Dendritic cell treated with granulocyte-macrophage colony-stimulating factor and Interleukin-4, amounts not matched to agents 40 ng/mL and 50 ng/mL, for 4 days (primary cell): ENCODE results near the gene ARSG.

Source experiments
- H3K27ac Mint-ChIP-seq: one replicate; pipeline ENCODE4 v1.8.0; 2022; ENCODE audit warnings: mild to moderate bottlenecking, mixed read lengths
- H3K27me3 Mint-ChIP-seq: one replicate; pipeline ENCODE4 v1.8.0; 2022; ENCODE audit warnings: mild to moderate bottlenecking, mixed read lengths
- H3K36me3 Mint-ChIP-seq: one replicate; pipeline ENCODE4 v1.8.0; 2022; ENCODE audit warnings: low read depth, mixed read lengths
- H3K4me1 Mint-ChIP-seq: one replicate; pipeline ENCODE4 v1.8.0; 2022; ENCODE audit warnings: low read depth, mixed read lengths
- H3K4me3 Mint-ChIP-seq: one replicate; pipeline ENCODE4 v1.8.0; 2022; ENCODE audit warnings: mild to moderate bottlenecking, moderate library complexity, mixed read lengths
- H3K9me3 Mint-ChIP-seq: one replicate; pipeline ENCODE4 v1.8.0; 2022; ENCODE audit warnings: mixed read lengths
- intact Hi-C: fragments of 100-400 bp; cut with micrococcal nuclease; formaldehyde crosslinking; loops from one replicate; pipeline ENCODE4 v1.15.0; 2022

Gene ARSG

GRCh38 chr17:68437979-68438822, 146.9 kb downstream of the ARSG start:
- peaks cover 57% of the 10 kb centered on the region for H3K36me3 Mint-ChIP-seq
- no peaks in the 10 kb centered on the region for H3K27me3 Mint-ChIP-seq
- peak overlapping the region; percentile 55 for H3K4me3 Mint-ChIP-seq
- H3K4me1 Mint-ChIP-seq: peaks cover 50% of the 10 kb centered on the region
- H3K27ac Mint-ChIP-seq: peak overlapping the region; percentile 87
- no peaks in the 10 kb centered on the region for H3K9me3 Mint-ChIP-seq
- intact Hi-C loops: loop anchor here (2.0 kb wide), 1 partner anchor 19 kb away; the partner anchor contains the start of gene WIPI1

GRCh38 chr17:68439656-68440290, 148.5 kb downstream of the ARSG start:
- Mint-ChIP-seq H3K9me3 (no peaks in the 10 kb centered on the region), H3K4me3 (no peak overlapping the region), H3K27me3 (no peaks in the 10 kb centered on the region), H3K4me1 (peaks cover 50% of the 10 kb centered on the region), H3K27ac (no peak overlapping the region), H3K36me3 (peaks cover 57% of the 10 kb centered on the region)
- intact Hi-C loops: loop anchor here (2.0 kb wide), 1 partner anchor 17 kb away; the partner anchor contains the start of gene WIPI1

GRCh38 chr17:68440526-68440925, 149.2 kb downstream of the ARSG start:
- intact Hi-C loops: no loop called here
- Mint-ChIP-seq H3K4me3 (no peak overlapping the region), H3K9me3 (no peaks in the 10 kb centered on the region), H3K36me3 (peaks cover 57% of the 10 kb centered on the region), H3K27ac (peak overlapping the region; percentile 65), H3K4me1 (peaks cover 50% of the 10 kb centered on the region), H3K27me3 (no peaks in the 10 kb centered on the region)

DNA sequence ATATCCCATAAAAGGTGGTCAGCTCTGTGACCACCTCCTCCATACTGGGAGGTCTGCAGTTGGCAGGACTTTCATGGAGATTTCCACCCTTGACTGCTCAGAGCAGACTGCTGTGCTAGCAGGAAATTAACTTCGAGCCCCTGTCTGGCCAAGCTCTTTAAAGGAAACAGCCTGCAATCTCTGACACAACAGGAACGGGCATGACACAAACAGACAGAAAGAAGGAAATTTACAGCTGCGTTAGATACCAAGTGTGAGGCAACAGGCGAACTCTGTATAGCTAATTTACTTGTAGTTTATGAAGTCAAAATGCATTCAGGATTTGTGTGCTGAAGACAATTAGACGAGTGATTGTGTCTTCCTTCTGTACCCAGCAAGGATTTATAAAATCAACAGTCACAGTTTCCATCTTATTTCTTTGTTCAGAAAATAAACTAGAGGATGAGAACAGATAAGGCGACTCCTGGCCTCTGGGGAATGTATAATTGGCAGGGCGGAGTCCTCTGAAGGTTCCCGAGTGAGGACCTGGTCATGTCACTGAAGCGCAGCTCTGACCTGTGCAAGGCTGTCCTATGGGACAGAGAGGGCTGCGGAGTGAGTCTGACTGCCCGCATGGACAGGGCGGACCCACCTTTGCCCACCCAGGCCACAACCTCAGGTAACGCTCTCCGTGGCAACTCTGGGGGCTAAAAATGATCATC, 149.9 kb downstream of the ARSG start:
- peaks cover 57% of the 10 kb centered on the region for H3K36me3 Mint-ChIP-seq
- no peak overlapping the region for H3K4me3 Mint-ChIP-seq
- H3K27ac Mint-ChIP-seq: peak overlapping the region; percentile 65
- no peaks in the 10 kb centered on the region for H3K27me3 Mint-ChIP-seq
- peaks cover 45% of the 10 kb centered on the region for H3K4me1 Mint-ChIP-seq
- H3K9me3 Mint-ChIP-seq: no peaks in the 10 kb centered on the region
- intact Hi-C loops: no loop called here

DNA sequence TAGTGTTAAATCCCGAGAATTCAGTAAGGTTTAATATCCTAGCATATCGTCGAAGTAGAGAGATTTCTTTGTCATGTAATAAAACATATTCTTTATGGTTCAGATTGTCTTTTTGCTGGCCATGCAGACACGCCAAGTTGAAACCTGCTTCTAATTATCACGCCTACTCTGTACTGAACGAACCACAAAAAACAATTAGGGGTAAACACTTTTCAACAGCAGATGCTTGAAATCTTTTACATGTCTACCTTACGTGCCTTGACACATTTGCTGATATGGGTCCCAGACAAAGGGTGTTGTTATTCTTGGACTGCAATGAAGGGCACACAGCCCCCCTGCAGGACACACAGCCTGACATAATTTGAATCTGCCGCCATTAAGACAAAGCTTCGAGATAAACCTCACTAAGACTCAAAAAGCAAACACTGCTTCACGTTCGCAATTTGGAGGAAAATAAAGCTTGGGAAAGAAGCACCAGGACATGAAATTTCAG, 152.7 kb downstream of the ARSG start:
- Mint-ChIP-seq H3K36me3 (peaks cover 80% of the 10 kb centered on the region), H3K4me1 (peaks cover 22% of the 10 kb centered on the region), H3K4me3 (no peak overlapping the region), H3K27ac (no peak overlapping the region), H3K9me3 (no peaks in the 10 kb centered on the region), H3K27me3 (no peaks in the 10 kb centered on the region)
- intact Hi-C loops: no loop called here

DNA sequence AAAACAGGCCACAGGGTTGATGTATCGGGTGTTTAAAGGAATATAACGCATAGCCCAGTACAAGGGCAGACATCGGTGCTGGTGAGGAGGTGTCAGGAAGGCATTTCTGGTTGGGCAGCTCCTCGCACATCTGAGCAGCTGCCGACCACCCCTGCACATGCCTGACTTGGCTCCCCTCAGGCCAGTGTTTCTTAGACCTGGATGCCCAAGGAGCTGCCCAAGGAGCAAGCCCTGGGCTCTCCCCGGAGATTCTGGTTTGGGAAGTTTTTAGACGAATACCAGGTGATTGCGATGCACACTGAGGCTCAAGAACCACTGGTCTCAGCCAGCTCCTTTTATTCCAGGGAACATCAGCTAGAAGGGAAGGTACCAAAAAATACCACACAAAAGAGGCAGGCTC, 154.4 kb downstream of the ARSG start:
- no peaks in the 10 kb centered on the region for H3K27me3 Mint-ChIP-seq
- intact Hi-C loops: no loop called here
- peaks cover 20% of the 10 kb centered on the region for H3K4me1 Mint-ChIP-seq
- no peak overlapping the region for H3K4me3 Mint-ChIP-seq
- H3K9me3 Mint-ChIP-seq: no peaks in the 10 kb centered on the region
- H3K27ac Mint-ChIP-seq: no peak overlapping the region
- peaks cover 96% of the 10 kb centered on the region for H3K36me3 Mint-ChIP-seq

GRCh38 chr17:68446626-68447041, 155.3 kb downstream of the ARSG start:
- intact Hi-C loops: no loop called here
- Mint-ChIP-seq H3K4me3 (no peak overlapping the region), H3K36me3 (peaks cover 97% of the 10 kb centered on the region), H3K9me3 (no peaks in the 10 kb centered on the region), H3K4me1 (peaks cover 13% of the 10 kb centered on the region), H3K27ac (no peak overlapping the region), H3K27me3 (no peaks in the 10 kb centered on the region)

- Mint-ChIP-seq H3K4me1 (peaks cover 10% of the 10 kb centered on the region), H3K9me3 (no peaks in the 10 kb centered on the region), H3K27ac (no peak overlapping the region), H3K36me3 (peaks cover 80% of the 10 kb centered on the region), H3K27me3 (no peaks in the 10 kb centered on the region), H3K4me3 (no peak overlapping the region)
- intact Hi-C loops: no loop called here
These were observed 157.9 kb downstream of the ARSG start for GRCh38 chr17:68449021-68449739.

GRCh38 chr17:68450391-68450790, 159.1 kb downstream of the ARSG start:
- Mint-ChIP-seq H3K27ac (no peak overlapping the region), H3K36me3 (peaks cover 68% of the 10 kb centered on the region), H3K9me3 (no peaks in the 10 kb centered on the region), H3K4me3 (no peak overlapping the region), H3K4me1 (peaks cover 10% of the 10 kb centered on the region), H3K27me3 (no peaks in the 10 kb centered on the region)
- intact Hi-C loops: no loop called here

DNA sequence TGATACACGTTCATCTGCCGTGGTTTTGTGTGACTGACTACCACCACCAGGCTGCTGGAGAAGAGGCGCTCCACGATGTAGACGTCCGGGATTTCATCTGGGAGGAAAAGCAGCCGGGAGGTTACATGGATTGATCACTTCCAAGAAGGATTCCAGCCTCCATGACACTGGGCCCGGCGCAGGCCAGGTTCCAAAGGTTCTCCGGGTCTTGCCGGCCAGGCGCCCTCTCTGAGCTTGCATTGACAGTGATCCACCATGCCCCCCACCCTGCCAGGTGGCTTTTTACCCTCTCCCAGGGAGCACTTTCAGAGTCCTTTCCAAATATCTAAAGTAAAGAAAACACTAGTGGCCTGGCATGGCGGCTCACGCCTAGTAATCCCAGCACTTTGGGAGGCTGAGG, 159.5 kb downstream of the ARSG start:
- intact Hi-C loops: no loop called here
- peaks cover 12% of the 10 kb centered on the region for H3K4me1 Mint-ChIP-seq
- H3K27me3 Mint-ChIP-seq: no peaks in the 10 kb centered on the region
- H3K36me3 Mint-ChIP-seq: peaks cover 64% of the 10 kb centered on the region
- H3K27ac Mint-ChIP-seq: no peak overlapping the region
- H3K9me3 Mint-ChIP-seq: no peaks in the 10 kb centered on the region
- no peak overlapping the region for H3K4me3 Mint-ChIP-seq

GRCh38 chr17:68451670-68452354, 160.5 kb downstream of the ARSG start:
- Mint-ChIP-seq H3K4me3 (no peak overlapping the region), H3K36me3 (peaks cover 55% of the 10 kb centered on the region), H3K27ac (no peak overlapping the region), H3K27me3 (no peaks in the 10 kb centered on the region), H3K4me1 (peaks cover 22% of the 10 kb centered on the region), H3K9me3 (no peaks in the 10 kb centered on the region)
- intact Hi-C loops: no loop called here

DNA sequence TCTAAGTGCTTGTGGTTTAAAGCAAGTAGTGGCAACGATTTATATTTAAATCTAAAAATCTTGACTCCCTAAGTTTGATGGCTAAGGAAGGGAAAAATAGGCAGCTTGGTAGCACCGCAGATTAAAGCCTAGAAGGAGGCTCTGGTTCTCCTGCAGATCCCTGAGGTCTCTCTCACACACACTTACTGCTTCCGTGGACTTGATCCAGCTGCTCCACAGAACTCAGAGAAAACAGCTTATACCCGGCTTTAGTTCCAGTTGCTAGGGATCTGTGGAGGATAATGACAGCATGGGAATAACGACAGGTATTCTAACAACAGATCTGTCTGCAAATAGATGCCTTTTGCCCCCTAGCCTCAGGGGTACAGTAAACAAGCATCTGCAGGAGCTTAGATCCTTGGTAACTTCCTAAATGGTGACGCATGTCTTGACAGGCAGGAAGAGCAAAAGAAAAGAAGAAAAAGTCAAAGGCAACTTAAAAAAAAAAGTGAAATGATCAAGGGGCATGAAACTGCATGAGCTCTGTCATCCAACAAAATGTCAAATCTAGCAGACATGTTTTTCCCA, 161.5 kb downstream of the ARSG start:
- no peaks in the 10 kb centered on the region for H3K9me3 Mint-ChIP-seq
- H3K4me3 Mint-ChIP-seq: no peak overlapping the region
- intact Hi-C loops: no loop called here
- peaks cover 52% of the 10 kb centered on the region for H3K36me3 Mint-ChIP-seq
- H3K27ac Mint-ChIP-seq: no peak overlapping the region
- H3K27me3 Mint-ChIP-seq: no peaks in the 10 kb centered on the region
- peaks cover 25% of the 10 kb centered on the region for H3K4me1 Mint-ChIP-seq
